Tibial nerve (tissue), 4 donors: Measurements from ENCODE around the gene ZC3H15. TPM values are rescaled to one million over a fixed set of nuclear protein-coding genes. Genes with fewer than 3 reads are reported as not detected.
"Not testable (repeated sequence)": the region's sequence is repeated elsewhere in the genome, so short reads cannot be mapped to it uniquely, and the experiment has no call there.

Source experiments
- DNase-seq, 2 donors: peaks; one replicate each; pipeline ENCODE4 v3.0.0-alpha.2; 2019; ENCODE audit warnings: low spot score in 2 of 2
- H3K27ac ChIP-seq, 4 donors: fragments of 200-600 bp; sonication (generic) in 3 of 4; one replicate each; pipeline ENCODE4 v1.5.1; 2017 to 2019; ENCODE audit warnings: mild to moderate bottlenecking in 1 of 4
- H3K27me3 ChIP-seq, 2 donors: fragments of 200-600 bp; sonication (generic) in 1 of 2; one replicate each; pipeline versions ENCODE4 v1.5.1 to v1.6.0; 2017 to 2019
- H3K36me3 ChIP-seq, 3 donors: fragments of 200-600 bp; sonication (generic); one replicate each; pipeline ENCODE4 v1.5.1; 2018 to 2019
- H3K4me1 ChIP-seq, 4 donors: fragments of 200-600 bp; sonication (generic) in 3 of 4; one replicate each; pipeline ENCODE4 v1.5.1; 2017 to 2019
- H3K4me3 ChIP-seq, 4 donors: fragments of 200-600 bp; sonication (generic) in 3 of 4; one replicate each; pipeline ENCODE4 v1.5.1; 2017 to 2019; ENCODE audit warnings: mild to moderate bottlenecking in 1 of 4, moderate library complexity in 1 of 4
- H3K9me3 ChIP-seq, 4 donors: fragments of 200-600 bp; sonication (generic) in 3 of 4; one replicate each; pipeline ENCODE4 v1.5.1; 2017 to 2019
- CTCF ChIP-seq, 5 experiments: fragments of 200-600 bp in 3 of 5; fragments of 450-650 bp in 2 of 5; sonication (generic) in 3 of 5; IDR thresholded peaks; one replicate each; pipeline ENCODE4 v1.5.1; 2016 to 2019; ENCODE audit warnings: antibody characterized with exemption in 5 of 5, mild to moderate bottlenecking in 3 of 5, moderate library complexity in 2 of 5
- EP300 ChIP-seq, 2 donors: sonication (generic); formaldehyde crosslinking; IDR thresholded peaks; one replicate each; pipeline ENCODE4 v1.6.1; 2017; ENCODE audit warnings: antibody characterized with exemption in 2 of 2, mild to moderate bottlenecking in 1 of 2
- POLR2A ChIP-seq, 2 donors: fragments of 450-650 bp; IDR thresholded peaks; one replicate each; pipeline ENCODE4 v1.6.1; 2017; ENCODE audit warnings: antibody characterized with exemption in 2 of 2, mild to moderate bottlenecking in 2 of 2, moderate library complexity in 2 of 2
- WGBS, 2 donors: methylation state at CpG; one replicate each; pipeline ENCODE4 v1.1.5; 2018; 5-methylcytosine and 5-hydroxymethylcytosine counted together
- total RNA-seq, 4 donors: library from RNA; depleted of rRNA; stranded (reverse); fragments of >200 nt; gene quantifications; one replicate each; pipeline ENCODE4 v1.1.0, GENCODE V29; 2016

The ZC3H15 gene
- total RNA-seq, 4 donors from 2014 or later: 45.7 to 50.7 (median 48.4) TPM

GRCh38 chr2:186518945-186519344 lies 32.9 kb downstream of the ZC3H15 start:
- Histone ChIP-seq H3K27ac (peak overlapping the region in 2 of 4 donors; percentile 15 to 40), H3K27me3 (no peaks in the 10 kb centered on the region), H3K4me1 (peaks cover 0 to 20% (median 0%) of the 10 kb centered on the region in 4 donors), H3K4me3 (no peak overlapping the region), H3K36me3 (peaks cover 0 to 21% (median 0%) of the 10 kb centered on the region in 3 donors), H3K9me3 (no peaks in the 10 kb centered on the region)
- no peak for DNase-seq
- TF ChIP-seq POLR2A (IDR thresholded peaks at IDR 0.05) (no peak), CTCF (IDR thresholded peaks at IDR 0.05) (no peak), EP300 (IDR thresholded peaks at IDR 0.05) (no peak)
- 41 to 46% methylated on average over 3 of the region's 3 CpGs for WGBS, 2 donors

GRCh38 chr2:186521570-186522153 lies 35.6 kb downstream of the ZC3H15 start:
- WGBS, 2 donors: 80 to 89% methylated on average over 9 of the region's 9 CpGs
- not testable (repeated sequence) for H3K27ac ChIP-seq, H3K9me3 ChIP-seq, H3K4me3 ChIP-seq, DNase-seq, H3K27me3 ChIP-seq
- Histone ChIP-seq H3K36me3 (peaks cover 0 to 21% (median 0%) of the 10 kb centered on the region in 3 donors), H3K4me1 (peaks cover 0 to 15% (median 0%) of the 10 kb centered on the region in 4 donors)

GRCh38 chr2:186522450-186522849 lies 36.4 kb downstream of the ZC3H15 start:
- DNase-seq: no peak
- H3K4me3 ChIP-seq: no peak overlapping the region
- 42 to 54% methylated on average over 2 of the region's 2 CpGs for WGBS, 2 donors
- H3K36me3 ChIP-seq: peaks cover 0 to 19% (median 0%) of the 10 kb centered on the region in 3 donors
- H3K27me3 ChIP-seq: no peaks in the 10 kb centered on the region
- no peaks in the 10 kb centered on the region for H3K9me3 ChIP-seq
- H3K4me1 ChIP-seq: peaks cover 0 to 15% (median 0%) of the 10 kb centered on the region in 4 donors
- no peak overlapping the region for H3K27ac ChIP-seq
- TF ChIP-seq CTCF (IDR thresholded peaks at IDR 0.05) (no peak), POLR2A (IDR thresholded peaks at IDR 0.05) (no peak), EP300 (IDR thresholded peaks at IDR 0.05) (no peak)

GRCh38 chr2:186523791-186524190 lies 37.7 kb downstream of the ZC3H15 start:
- no peaks in the 10 kb centered on the region for H3K27me3 ChIP-seq
- no peaks in the 10 kb centered on the region for H3K9me3 ChIP-seq
- TF ChIP-seq POLR2A (IDR thresholded peaks at IDR 0.05) (no peak), EP300 (IDR thresholded peaks at IDR 0.05) (no peak), CTCF (IDR thresholded peaks at IDR 0.05) (no peak)
- H3K27ac ChIP-seq: no peak overlapping the region
- no peak for DNase-seq
- H3K4me3 ChIP-seq: no peak overlapping the region
- 36 to 38% methylated on average over 1 of the region's 1 CpG for WGBS, 2 donors
- H3K4me1 ChIP-seq: peaks cover 0 to 15% (median 0%) of the 10 kb centered on the region in 4 donors
- H3K36me3 ChIP-seq: peaks cover 0 to 13% (median 0%) of the 10 kb centered on the region in 3 donors

- Histone ChIP-seq H3K4me3 (no peak overlapping the region), H3K27me3 (no peaks in the 10 kb centered on the region), H3K27ac (no peak overlapping the region), H3K9me3 (no peaks in the 10 kb centered on the region), H3K36me3 (peaks cover 0 to 5% (median 0%) of the 10 kb centered on the region in 3 donors), H3K4me1 (peaks cover 0 to 20% (median 4%) of the 10 kb centered on the region in 4 donors)
- TF ChIP-seq EP300 (IDR thresholded peaks at IDR 0.05): no peak
- TF ChIP-seq POLR2A (IDR thresholded peaks at IDR 0.05): no peak
- no peak for TF ChIP-seq CTCF (IDR thresholded peaks at IDR 0.05)
- WGBS, 2 donors: 69 to 72% methylated on average over 2 of the region's 2 CpGs
- no peak for DNase-seq
Measured at GRCh38 chr2:186526281-186526680, 40.2 kb downstream of the ZC3H15 start.
